HG03457 (cell line): ENCODE data around the gene MGAT4A.
"Not testable (repeated sequence)": the region's sequence is repeated elsewhere in the genome, so short reads cannot be mapped to it uniquely, and the experiment has no call there.

Source experiments
- ATAC-seq: cut with Tn5 transposase; IDR thresholded peaks from one replicate; pipeline ENCODE4 v1.9.1; 2021; ENCODE audit warnings: moderate number of reproducible peaks; ENCODE audit not compliant: unreplicated experiment

The MGAT4A gene

DNA sequence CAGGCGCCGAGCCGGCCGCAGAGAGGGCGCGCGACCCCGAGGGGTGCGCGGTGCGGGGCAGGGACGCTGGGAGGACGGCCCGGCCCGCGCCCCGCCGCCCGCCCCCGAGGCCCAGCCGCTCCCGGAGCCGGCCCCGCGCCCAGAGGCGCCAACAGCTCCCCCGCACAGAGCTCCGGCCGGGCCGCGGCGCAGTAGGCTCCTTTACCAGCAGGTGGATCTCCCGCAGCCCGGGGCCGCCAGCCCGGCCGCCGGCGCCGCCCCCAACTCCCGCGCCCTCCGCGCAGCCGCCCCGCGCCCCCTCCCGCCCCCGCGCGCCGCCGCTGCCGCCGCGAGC is 258 bp downstream of the MGAT4A start:
- peak; percentile 55 for ATAC-seq

DNA sequence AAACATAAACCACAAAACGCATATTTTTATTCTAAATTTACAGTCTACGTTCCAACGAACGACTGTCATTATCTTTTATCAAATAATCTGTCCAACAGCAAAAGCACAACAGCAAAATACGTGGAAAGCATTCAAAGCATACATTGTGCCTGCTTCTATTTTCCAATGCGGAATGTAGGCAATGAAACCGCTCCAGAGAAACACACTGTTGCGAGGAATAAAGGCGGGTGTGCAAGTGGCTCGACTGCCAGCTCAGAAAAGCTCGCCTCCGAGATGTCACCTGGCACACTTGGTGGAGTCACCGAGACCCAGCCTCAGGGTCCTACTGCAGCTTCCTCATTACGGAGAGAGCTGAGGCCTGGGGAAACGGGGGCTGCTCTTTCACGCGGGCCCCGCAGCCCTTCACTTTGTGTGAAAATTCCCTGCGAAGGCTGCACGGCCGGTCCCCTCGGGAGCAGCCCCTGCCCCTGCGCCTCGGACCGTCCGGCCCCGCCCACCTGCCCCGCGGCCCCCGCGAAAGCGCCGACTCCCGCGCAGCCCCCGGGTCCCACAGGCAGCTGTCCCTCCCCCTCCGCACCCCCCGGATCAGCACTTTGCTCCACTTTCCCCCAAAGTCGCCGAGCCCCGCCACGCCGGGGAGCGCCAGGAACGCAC is 752 bp downstream of the MGAT4A start:
- ATAC-seq: no peak

DNA sequence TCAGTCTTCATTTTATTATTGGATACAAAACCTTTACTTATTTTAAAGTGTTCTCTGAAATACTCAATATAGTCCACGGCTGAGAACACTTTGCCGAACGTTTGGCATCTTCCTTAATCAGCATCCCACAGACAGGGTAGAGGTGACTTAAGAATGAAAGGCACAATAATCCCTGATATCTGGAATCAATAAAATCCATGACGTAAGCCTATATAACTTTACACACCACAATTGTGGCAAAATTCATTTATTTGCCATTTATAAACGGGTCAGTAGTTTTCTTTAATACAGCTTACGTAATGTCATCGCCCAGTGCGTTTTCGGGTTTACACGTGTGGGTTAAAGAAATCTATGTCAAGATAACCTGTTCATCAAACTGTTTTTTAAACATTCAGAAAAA is 1.3 kb downstream of the MGAT4A start:
- ATAC-seq: no peak

DNA sequence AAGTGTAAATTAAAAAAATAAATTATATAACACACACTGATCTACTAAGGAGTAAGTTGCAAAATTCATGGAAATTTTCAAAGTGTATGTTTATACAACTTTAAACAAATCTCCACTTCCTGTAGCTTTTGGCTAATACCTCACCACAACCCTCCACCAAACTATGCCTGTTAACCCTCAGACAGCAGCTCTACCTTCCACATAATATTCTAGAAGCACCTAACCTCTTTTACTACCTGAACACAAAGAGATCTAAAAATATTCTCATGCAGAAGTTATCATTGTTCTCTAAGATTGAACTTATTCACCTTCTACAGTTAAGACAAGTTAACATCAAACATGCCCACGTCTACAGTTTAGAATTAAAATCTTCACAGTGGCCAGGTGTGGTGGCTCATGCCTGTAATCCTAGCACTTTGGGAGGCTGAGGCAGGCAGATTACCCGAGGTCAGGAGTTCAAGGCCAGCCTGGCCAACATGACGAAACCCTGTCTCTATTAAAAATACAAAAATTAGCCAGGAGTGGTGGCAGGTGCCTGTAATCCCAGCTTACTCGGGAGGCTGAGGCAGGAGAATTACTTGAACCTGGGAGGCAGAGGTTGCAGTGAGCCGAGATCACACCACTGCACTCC is 2.7 kb downstream of the MGAT4A start:
- ATAC-seq: not testable (repeated sequence)

DNA sequence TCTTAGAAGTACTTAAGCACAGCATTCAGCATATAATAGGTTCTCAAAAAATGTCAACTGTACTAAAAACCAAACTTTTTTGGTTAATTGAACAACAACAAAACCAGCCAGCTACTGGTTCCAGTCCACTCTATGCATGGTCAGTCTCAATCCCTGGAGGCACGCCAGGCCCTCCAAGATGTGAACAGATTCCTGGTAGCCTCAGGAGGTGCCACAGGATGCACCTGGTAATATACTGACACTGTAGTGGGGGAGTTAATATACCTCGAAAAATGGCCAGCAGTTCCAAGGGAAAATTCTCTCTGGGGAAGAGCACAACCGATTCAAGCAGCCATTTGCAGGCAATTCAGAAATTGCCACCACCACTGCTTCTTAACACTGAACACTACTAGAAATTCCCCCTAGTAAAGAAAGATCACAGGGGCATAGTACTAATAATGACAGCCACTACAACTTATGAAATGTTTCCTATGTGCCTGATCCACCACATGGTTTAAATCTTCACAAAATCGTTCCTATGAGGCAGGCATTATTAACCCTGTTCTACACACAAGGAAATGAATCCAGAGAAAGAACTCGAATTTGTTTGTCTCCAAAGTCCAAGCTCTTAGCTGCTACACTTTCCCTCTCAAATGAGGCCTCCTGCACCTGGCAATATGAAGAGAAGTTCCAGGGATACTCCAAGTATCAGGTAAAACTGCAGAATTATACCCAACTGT is 3.4 kb downstream of the MGAT4A start:
- no peak for ATAC-seq

DNA sequence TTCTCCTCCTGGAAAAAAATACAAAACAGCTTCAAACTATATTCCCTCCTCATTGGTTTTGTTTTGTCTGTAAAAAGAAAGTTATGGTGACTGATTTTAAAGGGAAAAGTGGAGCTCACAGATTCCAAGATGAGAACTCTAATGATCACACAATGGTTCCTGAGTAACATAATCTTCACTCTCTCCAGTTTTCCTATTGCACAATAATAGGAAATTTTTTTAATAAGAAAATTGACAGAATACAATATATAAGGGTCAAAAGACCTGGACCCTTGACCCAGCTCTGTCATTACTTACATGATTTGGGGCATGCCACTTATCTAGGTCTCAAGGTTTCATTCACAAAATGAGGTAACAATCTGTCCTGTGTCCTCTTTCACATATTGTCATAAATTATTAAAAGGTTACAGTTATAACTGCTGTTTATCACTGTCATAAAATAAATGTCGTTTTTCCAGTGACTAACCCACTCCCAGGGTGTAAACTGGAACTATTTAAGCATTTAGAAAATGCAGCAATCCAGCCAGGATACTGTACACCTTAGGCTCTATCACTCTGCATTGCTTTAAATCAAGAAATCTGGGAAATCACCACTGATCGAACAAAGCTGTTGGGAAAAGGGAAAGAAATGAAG is 4.1 kb downstream of the MGAT4A start:
- no peak for ATAC-seq

DNA sequence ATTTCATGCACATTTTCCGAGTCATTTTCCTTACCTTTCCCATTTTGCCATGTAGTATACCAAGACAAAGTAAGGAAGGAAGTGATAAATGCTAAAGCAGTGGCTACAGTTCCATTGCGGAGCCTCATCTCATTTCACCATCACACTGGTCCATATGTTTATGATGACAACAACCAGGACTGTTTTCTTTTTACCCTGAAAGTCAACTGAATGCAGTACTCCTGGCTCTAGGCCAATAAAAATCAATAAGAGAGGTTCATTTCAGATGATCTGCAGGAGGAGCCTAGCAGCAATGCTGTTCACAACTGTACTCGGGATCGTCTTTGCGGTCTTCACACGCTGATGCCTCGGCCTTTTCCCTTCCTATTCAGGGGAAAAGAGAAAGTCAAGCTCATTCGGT is 4.7 kb downstream of the MGAT4A start:
- no peak for ATAC-seq

DNA sequence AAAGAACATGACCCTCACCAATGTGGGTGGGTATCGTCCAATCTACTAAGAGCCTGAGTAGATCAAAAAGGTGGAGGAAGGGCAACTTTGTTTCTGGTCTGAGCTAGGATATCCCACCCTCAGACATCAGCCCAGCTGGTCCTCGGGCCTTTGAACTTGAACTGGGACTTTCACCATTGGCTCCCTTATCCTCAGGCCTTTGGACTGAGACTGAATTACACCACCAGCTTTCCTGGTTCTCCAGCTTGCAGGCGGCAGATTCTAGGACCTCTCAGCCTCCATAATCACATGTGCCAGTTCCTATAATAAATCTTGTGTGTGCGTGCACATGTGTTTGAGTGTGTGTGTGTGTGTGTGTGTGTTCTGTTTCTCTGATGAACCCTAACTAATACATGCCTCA is 10.6 kb downstream of the MGAT4A start:
- no peak for ATAC-seq

DNA sequence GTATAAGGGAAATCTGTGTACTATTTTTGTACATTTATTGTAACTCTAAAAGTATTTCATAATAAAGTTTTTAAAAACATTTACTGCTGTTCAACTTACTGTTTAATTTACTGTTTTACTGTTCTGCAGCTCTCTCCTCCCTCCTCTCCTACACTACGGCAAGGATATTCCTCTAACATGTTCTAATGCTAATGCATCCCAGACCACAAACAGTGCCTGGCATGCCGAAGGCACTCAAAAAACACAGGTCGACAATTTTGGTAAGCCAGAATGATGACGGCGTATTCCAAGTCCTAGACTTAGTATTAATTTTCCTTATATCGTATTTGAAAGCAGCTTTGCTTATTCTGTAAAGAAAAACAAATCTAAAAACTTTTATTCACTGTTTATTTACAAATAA is 13.3 kb downstream of the MGAT4A start:
- ATAC-seq: no peak

DNA sequence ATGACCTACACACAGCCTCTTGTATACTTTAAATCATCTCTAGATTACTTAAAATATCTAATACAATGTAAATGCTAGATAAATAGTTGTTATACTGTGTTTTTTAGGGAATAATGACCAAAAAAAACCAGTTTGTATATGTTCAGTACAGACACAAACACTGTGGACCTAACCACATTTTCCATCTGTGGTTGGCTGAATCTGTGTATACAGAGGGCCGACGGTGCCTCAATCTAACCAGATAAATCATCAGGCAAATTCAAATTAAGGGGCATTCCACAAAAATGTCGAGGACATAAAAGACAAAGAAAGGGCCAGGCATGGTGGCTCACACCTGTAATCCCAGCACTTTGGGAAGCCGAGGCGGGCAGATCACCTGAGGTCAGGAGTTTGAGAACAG is 14.1 kb downstream of the MGAT4A start:
- no peak for ATAC-seq

DNA sequence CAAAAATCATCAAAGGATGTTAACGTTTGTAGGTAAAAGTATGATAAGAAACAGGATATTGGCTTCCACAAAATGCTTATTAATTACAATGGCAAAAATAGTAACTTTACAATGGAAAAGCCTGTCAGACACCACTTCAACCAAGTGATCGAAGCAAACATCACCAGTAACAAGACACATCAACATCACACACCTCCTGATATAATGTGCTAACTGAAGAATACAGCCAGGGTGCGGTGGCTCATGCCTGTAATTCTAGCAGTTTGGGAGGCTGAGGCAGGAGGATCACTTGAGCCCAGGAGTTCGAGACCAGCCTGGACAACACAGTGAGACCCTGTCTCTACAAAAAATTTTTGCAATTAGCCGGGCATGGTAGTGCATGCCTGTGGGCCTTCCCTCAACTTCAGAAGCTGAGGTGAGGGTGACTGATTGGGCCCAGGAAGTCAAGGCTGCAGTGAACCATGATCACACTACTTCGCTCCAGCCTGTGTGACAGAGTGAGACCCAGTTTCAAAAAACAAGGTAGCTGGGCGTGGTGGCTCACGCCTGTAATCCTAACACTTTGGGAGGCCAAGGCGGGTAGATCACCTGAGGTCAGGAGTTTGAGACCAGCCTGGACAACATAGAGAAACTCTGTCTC is 15.0 kb downstream of the MGAT4A start:
- ATAC-seq: no peak

DNA sequence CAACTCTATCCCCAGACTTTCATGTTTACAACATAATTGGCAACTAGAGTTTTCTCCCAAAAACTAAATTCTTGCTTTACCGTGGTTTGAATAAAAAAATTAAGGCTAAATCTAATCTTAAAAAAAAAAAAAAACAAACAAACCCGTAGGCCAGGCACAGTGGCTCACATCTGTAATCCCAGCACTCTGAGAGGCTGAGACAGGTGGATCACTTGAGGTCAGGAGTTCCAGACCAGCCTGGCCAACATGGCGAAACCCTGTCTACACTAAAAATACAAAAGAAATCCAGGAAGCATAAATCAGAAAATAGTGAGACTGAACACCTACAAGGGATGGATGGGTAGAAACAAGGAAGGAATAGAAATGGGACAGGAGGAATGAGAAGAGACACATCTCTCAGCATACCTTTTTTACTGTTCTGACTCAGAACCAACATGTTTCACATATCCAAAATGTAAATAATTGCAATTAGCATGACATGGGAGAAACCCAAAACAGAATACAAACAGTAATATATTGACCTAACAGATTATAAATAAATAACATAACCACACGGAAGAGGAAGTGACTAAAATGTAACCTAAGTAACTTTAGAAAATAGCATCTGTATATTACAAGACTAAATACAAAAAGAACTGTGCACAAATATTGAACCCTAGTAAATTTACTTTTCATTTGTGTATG is 17.5 kb downstream of the MGAT4A start:
- ATAC-seq: peak; percentile 49

DNA sequence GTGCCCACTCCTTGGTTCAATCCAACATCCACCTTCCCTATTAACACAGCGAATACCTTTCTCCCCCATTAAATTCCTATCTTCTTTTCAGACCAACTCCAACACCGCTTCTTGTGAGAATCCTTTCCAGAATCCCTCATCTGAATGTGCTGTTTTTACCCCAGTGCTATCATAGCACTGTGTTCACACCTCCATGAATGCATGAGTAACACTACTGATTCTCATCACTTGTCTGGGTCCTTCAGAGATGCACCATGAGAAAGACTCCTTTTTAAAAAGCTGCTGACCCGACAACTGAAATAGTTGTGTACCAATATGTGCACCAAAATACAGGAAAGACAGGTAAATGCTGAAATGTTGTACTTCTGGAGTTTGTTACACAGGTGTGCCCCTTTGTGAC is 18.8 kb downstream of the MGAT4A start:
- ATAC-seq: no peak

DNA sequence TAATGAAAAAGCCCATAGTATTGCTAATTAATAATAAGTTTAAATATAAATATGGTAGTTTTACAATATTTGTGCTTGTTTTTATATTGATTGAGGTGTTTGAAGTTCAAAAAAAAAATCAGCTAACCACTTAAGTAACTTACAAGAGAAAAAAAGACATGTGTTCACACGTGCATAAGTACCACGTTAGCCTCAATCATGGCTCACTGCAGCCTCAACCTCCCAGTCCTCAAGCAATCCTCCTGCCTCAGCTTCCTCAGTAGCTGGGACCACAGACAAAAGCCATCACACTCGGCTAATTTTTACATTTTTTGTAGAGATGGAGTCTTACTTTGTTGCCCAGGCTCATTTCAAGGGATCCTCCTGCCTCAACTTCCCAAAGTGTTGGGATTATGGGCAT is 19.4 kb downstream of the MGAT4A start:
- no peak for ATAC-seq

DNA sequence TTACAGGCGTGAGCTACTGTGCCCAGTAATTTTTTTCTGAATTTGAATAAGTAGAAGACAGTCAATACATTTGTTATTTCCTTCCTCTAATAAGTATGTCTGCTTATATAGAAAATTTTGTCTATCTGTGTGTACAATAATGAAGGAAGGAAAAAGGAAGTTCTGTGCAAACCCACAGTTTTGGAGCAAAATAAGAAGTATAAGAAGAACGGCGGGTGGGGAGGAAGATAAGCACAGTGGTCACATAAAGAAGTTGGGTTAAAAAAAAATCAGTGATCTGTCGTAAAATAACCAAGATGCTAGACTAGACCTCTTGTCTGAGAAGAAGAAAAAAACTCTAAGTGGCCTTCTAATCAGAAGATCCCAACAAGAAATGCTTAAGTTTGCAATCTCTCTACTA is 20.2 kb downstream of the MGAT4A start:
- ATAC-seq: no peak

DNA sequence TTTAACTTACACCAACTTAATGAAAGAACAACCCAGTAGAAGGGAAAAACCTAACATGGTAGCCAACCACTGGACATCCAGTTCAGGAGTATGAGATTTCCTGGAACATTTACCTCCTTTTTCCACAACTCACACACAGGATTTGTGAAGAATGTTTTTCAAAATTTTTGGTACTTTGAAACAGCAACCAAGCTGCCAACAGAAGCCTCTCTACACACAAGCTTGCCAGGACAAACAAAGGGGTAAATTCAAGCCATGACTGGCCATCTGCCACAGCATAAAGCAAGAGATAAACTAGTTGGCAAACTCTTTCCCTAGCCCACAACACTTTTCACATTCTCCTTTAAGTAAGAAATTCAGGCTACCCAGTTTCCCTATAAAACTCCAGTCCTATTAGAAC is 21.4 kb downstream of the MGAT4A start:
- ATAC-seq: no peak

DNA sequence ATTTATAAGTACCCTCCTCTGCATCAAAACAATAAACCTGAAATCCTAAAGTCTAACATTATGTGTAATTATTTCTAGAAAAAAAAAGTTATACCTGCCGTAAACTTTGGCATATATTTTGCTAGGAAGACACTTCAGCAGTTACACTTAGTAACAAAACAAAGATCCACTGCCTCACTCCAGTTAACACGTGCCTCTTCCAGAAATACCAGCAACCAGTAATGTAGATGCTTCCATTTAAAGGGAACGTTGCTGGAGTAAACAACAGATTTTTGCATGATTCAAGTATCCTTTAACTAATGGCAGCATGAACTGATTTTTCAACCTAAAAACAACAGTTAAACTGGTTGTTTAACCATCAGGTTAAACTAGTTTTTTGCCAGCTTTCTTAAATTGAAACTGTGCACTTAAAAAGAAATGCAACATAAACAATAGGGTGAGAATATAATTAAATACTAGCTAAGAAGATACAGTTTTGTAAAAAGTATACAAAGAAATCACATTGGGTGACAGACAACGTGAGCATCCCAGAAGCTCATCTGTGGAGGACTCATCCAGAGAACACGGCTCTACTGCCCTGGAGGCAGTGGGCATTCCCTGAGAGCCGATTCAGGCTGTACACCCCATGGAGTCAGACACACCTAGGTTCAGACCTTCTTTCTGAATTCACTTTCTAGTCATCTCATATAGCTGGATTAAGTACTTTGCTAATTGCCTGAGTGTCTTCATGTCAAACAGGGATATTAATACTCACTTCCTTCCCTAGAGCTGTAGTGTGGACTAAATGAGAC is 22.3 kb downstream of the MGAT4A start:
- ATAC-seq: no peak

DNA sequence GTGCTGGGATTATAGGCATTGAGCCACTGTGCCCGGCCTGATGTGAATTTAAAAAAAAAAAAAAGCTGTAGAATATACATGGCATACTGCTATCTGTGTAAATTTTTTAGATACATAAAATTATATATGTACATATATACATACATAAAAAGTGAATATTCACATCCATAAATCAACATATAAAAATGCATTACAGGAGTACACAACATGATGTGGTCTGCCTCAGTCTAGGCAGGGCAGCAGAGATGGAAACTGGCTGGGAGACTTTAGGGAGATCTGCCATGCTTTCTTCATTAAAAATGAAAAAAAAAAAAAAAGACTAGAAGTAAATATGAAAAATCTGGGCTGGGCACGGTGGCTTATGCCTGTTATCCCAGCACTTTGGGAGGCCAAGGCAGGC is 24.3 kb downstream of the MGAT4A start:
- no peak for ATAC-seq

DNA sequence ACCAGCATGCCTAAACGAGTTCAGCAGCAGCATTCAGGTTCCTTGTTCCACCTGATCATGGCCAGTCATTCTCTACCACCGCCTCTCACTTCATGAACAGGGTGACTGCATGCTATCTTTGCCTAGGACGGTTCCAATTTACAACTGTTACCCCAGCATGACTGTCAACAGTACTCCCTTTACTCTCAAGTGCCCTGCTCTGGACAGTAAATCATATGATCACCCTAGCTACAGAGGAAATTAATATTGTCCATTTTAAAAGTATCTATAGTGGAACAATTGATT is 25.7 kb downstream of the MGAT4A start:
- ATAC-seq: no peak

DNA sequence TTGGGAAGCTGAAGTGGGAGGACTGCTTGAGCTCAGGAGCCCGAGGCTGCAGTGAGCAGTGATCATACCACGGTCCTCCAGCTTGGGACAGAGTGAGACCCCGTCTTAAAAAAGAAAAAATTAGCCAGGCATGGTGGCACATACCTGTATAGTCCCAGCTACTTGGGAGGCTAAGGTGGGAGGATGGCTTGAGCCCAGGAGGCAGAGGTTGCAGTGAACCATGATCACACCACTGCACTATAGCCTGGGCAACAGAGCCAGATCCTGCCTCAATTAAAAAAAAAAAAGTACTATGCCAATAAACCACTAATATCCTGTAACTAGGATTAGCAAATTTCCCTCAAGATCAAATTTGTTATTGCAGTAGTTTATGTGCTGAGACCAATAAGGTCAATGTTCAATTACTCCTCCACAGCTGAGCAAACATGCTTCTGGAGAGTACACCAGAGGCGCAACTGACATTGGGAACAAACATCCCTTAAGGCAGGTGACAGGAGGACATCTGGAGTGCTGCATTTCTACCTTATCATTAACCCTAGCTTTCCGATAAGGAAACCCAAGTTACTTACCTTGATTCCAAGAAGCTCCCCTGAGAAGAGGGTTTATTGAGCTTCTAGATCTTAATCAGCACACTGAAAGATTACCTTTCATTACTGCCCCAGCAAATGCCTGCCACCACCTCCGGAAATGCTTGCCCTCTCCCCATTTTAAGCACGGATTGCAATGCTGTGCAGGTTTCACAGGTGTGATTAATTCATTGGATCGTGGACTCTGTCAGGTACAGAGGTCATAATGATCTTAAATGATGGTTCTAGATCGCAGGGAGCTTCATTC is 26.2 kb downstream of the MGAT4A start:
- no peak for ATAC-seq
